Measurements from ENCODE around the gene LAMA5. TPM values are rescaled to one million over a fixed set of nuclear protein-coding genes. Genes with fewer than 3 reads are reported as not detected.

LAMA5 gene
- total RNA-seq, 4 donors from 2014 or later, result 95.2 to 230 (median 139) TPM

GRCh38 chr20:62381842-62382241 is 14.7 kb upstream of the LAMA5 start:
- DNase-seq (ENCODE audit: low spot score in 2 of 2), result no peak
- H3K27ac ChIP-seq, result peak overlapping the region in 2 of 4 donors; percentile 69 to 71
- 91 to 98% methylated on average over 6 of the region's 6 CpGs for WGBS, 2 donors

GRCh38 chr20:62381202-62381797 is 14.2 kb upstream of the LAMA5 start:
- H3K36me3 ChIP-seq, result no peaks in the 10 kb centered on the region
- peak overlapping the region; percentile 4 to 71 (median 41) for H3K27ac ChIP-seq
- DNase-seq (ENCODE audit: low spot score in 2 of 2), result no peak
- H3K4me1 ChIP-seq, result peaks cover 0 to 58% (median 28%) of the 10 kb centered on the region in 4 donors
- H3K4me3 ChIP-seq, result no peak overlapping the region
- H3K27me3 ChIP-seq, result no peaks in the 10 kb centered on the region
- no peaks in the 10 kb centered on the region for H3K9me3 ChIP-seq
- TF ChIP-seq EP300 (IDR thresholded peaks at IDR 0.05) (no peak), CTCF (IDR thresholded peaks at IDR 0.05) (no peak), POLR2A (IDR thresholded peaks at IDR 0.05) (no peak)
- WGBS, 2 donors, result 55 to 67% methylated on average over 11 to 13 of the region's 16 CpGs

More at GRCh38 chr20:62381842-62382241, 14.7 kb upstream of the LAMA5 start:
- Histone ChIP-seq H3K4me3 (no peak overlapping the region), H3K9me3 (no peaks in the 10 kb centered on the region), H3K4me1 (peaks cover 0 to 53% (median 25%) of the 10 kb centered on the region in 4 donors), H3K36me3 (no peaks in the 10 kb centered on the region), H3K27me3 (no peaks in the 10 kb centered on the region)
- no peak for TF ChIP-seq EP300 (IDR thresholded peaks at IDR 0.05)
- no peak for TF ChIP-seq CTCF (IDR thresholded peaks at IDR 0.05)
- no peak for TF ChIP-seq POLR2A (IDR thresholded peaks at IDR 0.05)

GRCh38 chr20:62378215-62378614 is 11.1 kb upstream of the LAMA5 start:
- Histone ChIP-seq H3K4me3 (no peak overlapping the region), H3K9me3 (no peaks in the 10 kb centered on the region), H3K36me3 (no peaks in the 10 kb centered on the region), H3K4me1 (peaks cover 0 to 65% (median 25%) of the 10 kb centered on the region in 4 donors), H3K27me3 (no peaks in the 10 kb centered on the region), H3K27ac (peak overlapping the region in 2 of 4 donors; percentile 40 to 75)
- no peak for TF ChIP-seq CTCF (IDR thresholded peaks at IDR 0.05)
- no peak for TF ChIP-seq EP300 (IDR thresholded peaks at IDR 0.05)
- no peak for TF ChIP-seq POLR2A (IDR thresholded peaks at IDR 0.05)
- no peak for DNase-seq (ENCODE audit: low spot score in 2 of 2)
- WGBS, 2 donors, result 70% methylated on average over 18 of the region's 22 CpGs; no CpG with 5 or more reads in 1 of the 2 donors

- H3K4me1 ChIP-seq, result peaks cover 0 to 63% (median 25%) of the 10 kb centered on the region in 4 donors
- TF ChIP-seq EP300 (IDR thresholded peaks at IDR 0.05) (no peak), CTCF (IDR thresholded peaks at IDR 0.05) (no peak), POLR2A (IDR thresholded peaks at IDR 0.05) (no peak)
Measured at GRCh38 chr20:62377615-62378178, 10.6 kb upstream of the LAMA5 start.

GRCh38 chr20:62377064-62377461 is 10.0 kb upstream of the LAMA5 start:
- Histone ChIP-seq H3K36me3 (no peaks in the 10 kb centered on the region), H3K4me3 (no peak overlapping the region), H3K27me3 (no peaks in the 10 kb centered on the region), H3K9me3 (no peaks in the 10 kb centered on the region), H3K27ac (peak overlapping the region in 3 of 4 donors; percentile 21 to 82 (median 75)), H3K4me1 (peaks cover 0 to 58% (median 21%) of the 10 kb centered on the region in 4 donors)
- TF ChIP-seq EP300 (IDR thresholded peaks at IDR 0.05) (no peak), CTCF (IDR thresholded peaks at IDR 0.05) (no peak), POLR2A (IDR thresholded peaks at IDR 0.05) (no peak)
- no peak for DNase-seq (ENCODE audit: low spot score in 2 of 2)
- 82 to 83% methylated on average over 17 of the region's 17 CpGs for WGBS, 2 donors

More at GRCh38 chr20:62377615-62378178, 10.6 kb upstream of the LAMA5 start:
- Histone ChIP-seq H3K4me3 (no peak overlapping the region), H3K27me3 (no peaks in the 10 kb centered on the region), H3K9me3 (no peaks in the 10 kb centered on the region), H3K36me3 (no peaks in the 10 kb centered on the region), H3K27ac (peak overlapping the region in 2 of 4 donors; percentile 40 to 75)
- DNase-seq (ENCODE audit: low spot score in 2 of 2), result no peak
- WGBS, 2 donors, result 49 to 53% methylated on average over 10 to 11 of the region's 15 CpGs
